HEK293 (cell line): ENCODE measurements around the gene KIAA0753.
A peak's percentile ranks its signal among the peaks of the same experiment; 100 is the strongest.

Source experiments
- CTCF ChIA-PET: fragments of 350-600 bp; formaldehyde crosslinking; extraction: SDS; loops from one replicate; lab custom pipeline; 2021; ENCODE audit warnings: antibody characterized with exemption; lab: Yijun Ruan, JAX
- POLR2A ChIA-PET: fragments of 300-600 bp; formaldehyde crosslinking; extraction: SDS; loops from one replicate; lab custom pipeline; 2020; ENCODE audit warnings: antibody characterized with exemption, inconsistent platforms; lab: Yijun Ruan, JAX
- H3K27ac ChIP-seq: fragments of 200-500 bp; sonication (Bioruptor generic); 2 replicates; pipeline ENCODE4 v1.5.1; 2014; ENCODE audit warnings: low read depth, low read length, control low read depth, inconsistent platforms; ENCODE audit errors: extremely low read depth
- H3K36me3 ChIP-seq, 2 experiments: fragments of 200-500 bp in 1 of 2; sonication (Bioruptor generic) in 1 of 2; 1 replicate in 1 of 2; 2 replicates in 1 of 2; pipeline ENCODE4 v1.5.1; 2014 to 2017; ENCODE audit warnings: inconsistent platforms in 2 of 2, low read length in 2 of 2; ENCODE audit not compliant: control insufficient read depth in 2 of 2, insufficient read depth in 1 of 2
- H3K4me1 ChIP-seq: fragments of 200-500 bp; sonication (Bioruptor generic); 2 replicates; pipeline ENCODE4 v1.5.1; 2014; ENCODE audit warnings: mild to moderate bottlenecking, low read length, inconsistent platforms; ENCODE audit not compliant: control insufficient read depth, insufficient read depth
- H3K4me3 ChIP-seq: 2 replicates; pipeline ENCODE4 v1.5.1; 2011; ENCODE audit warnings: low read depth, mild to moderate bottlenecking, control low read depth, low read length, moderate library complexity
- H3K9me3 ChIP-seq: fragments of 200-500 bp; sonication (Bioruptor generic); 2 replicates; pipeline ENCODE4 v1.5.1; 2014; ENCODE audit warnings: low read depth, low read length, inconsistent platforms; ENCODE audit not compliant: control insufficient read depth, insufficient read depth
- BCL11A ChIP-seq: fragments of 450-650 bp; formaldehyde crosslinking; IDR thresholded peaks from 2 replicates; pipeline ENCODE4 v1.5.1; 2016; ENCODE audit warnings: low read depth, missing biosample characterization, missing genetic modification characterization
- EGR2 ChIP-seq: fragments of 450-650 bp; formaldehyde crosslinking; IDR thresholded peaks from 2 replicates; pipeline ENCODE4 v1.5.1; 2016; ENCODE audit warnings: low read depth, missing biosample characterization, missing genetic modification characterization
- KLF7 ChIP-seq: fragments of 450-650 bp; formaldehyde crosslinking; IDR thresholded peaks from 2 replicates; pipeline ENCODE4 v1.5.1; 2016; ENCODE audit warnings: missing biosample characterization, missing genetic modification characterization, borderline replicate concordance
- REPIN1 ChIP-seq: fragments of 450-650 bp; formaldehyde crosslinking; IDR thresholded peaks from 2 replicates; pipeline ENCODE4 v1.5.1; 2017; ENCODE audit warnings: missing biosample characterization, missing genetic modification characterization, low read depth
- ZBTB1 ChIP-seq: fragments of 450-650 bp; formaldehyde crosslinking; IDR thresholded peaks from 2 replicates; pipeline ENCODE4 v1.5.1; 2016; ENCODE audit warnings: missing biosample characterization, missing genetic modification characterization
- ZBTB17 ChIP-seq: fragments of 450-650 bp; formaldehyde crosslinking; IDR thresholded peaks from 2 replicates; pipeline ENCODE4 v1.5.1; 2016; ENCODE audit warnings: missing biosample characterization, missing genetic modification characterization
- ZBTB20 ChIP-seq: fragments of 450-650 bp; formaldehyde crosslinking; IDR thresholded peaks from 2 replicates; pipeline ENCODE4 v1.5.1; 2016; ENCODE audit warnings: missing biosample characterization, missing genetic modification characterization
- ZBTB48 ChIP-seq: fragments of 450-650 bp; formaldehyde crosslinking; IDR thresholded peaks from 2 replicates; pipeline ENCODE4 v1.5.1; 2016; ENCODE audit warnings: missing biosample characterization, missing genetic modification characterization
- ZFHX2 ChIP-seq: fragments of 450-650 bp; formaldehyde crosslinking; conservative IDR thresholded peaks from 2 replicates; pipeline ENCODE4 v1.5.1; 2016; ENCODE audit warnings: missing biosample characterization, missing genetic modification characterization
- ZIC2 ChIP-seq: fragments of 450-650 bp; formaldehyde crosslinking; IDR thresholded peaks from 2 replicates; pipeline ENCODE4 v1.5.1; 2016; ENCODE audit warnings: missing biosample characterization, missing genetic modification characterization
- ZNF146 ChIP-seq: fragments of 450-650 bp; formaldehyde crosslinking; IDR thresholded peaks from 2 replicates; pipeline ENCODE4 v1.5.1; 2016; ENCODE audit warnings: missing biosample characterization, missing genetic modification characterization
- ZNF335 ChIP-seq: fragments of 450-650 bp; formaldehyde crosslinking; conservative IDR thresholded peaks from 2 replicates; pipeline ENCODE4 v1.5.1; 2016; ENCODE audit warnings: missing biosample characterization, missing genetic modification characterization
- ZNF391 ChIP-seq: fragments of 450-650 bp; formaldehyde crosslinking; IDR thresholded peaks from 2 replicates; pipeline ENCODE4 v1.5.1; 2016; ENCODE audit warnings: low read depth, missing biosample characterization, missing genetic modification characterization, borderline replicate concordance
- ZNF433 ChIP-seq: fragments of 450-650 bp; formaldehyde crosslinking; IDR thresholded peaks from 2 replicates; pipeline ENCODE4 v1.5.1; 2016; ENCODE audit warnings: missing biosample characterization, missing genetic modification characterization, low read depth
- ZNF596 ChIP-seq: fragments of 450-650 bp; IDR thresholded peaks from 2 replicates; pipeline ENCODE4 v1.5.0; 2018; ENCODE audit warnings: missing biosample characterization, mild to moderate bottlenecking, missing genetic modification characterization, moderate library complexity
- ZNF660 ChIP-seq: fragments of 450-650 bp; IDR thresholded peaks from 2 replicates; pipeline ENCODE4 v1.5.1; 2018; ENCODE audit warnings: missing biosample characterization, mild to moderate bottlenecking, missing genetic modification characterization
- ZNF664 ChIP-seq: fragments of 450-650 bp; formaldehyde crosslinking; IDR thresholded peaks from 2 replicates; pipeline ENCODE4 v1.5.1; 2016; ENCODE audit warnings: missing biosample characterization, missing genetic modification characterization
- TF ChIP-seq, protein P1 (sequence below): fragments of 450-650 bp; formaldehyde crosslinking; IDR thresholded peaks from 2 replicates; pipeline ENCODE4 v1.5.1; 2016; ENCODE audit warnings: missing biosample characterization, missing genetic modification characterization
- TF ChIP-seq, protein P2 (sequence below): fragments of 450-650 bp; formaldehyde crosslinking; IDR thresholded peaks from 2 replicates; pipeline ENCODE4 v1.5.1; 2016; ENCODE audit warnings: missing biosample characterization, missing genetic modification characterization
- TF ChIP-seq, protein P3 (sequence below): fragments of 450-650 bp; formaldehyde crosslinking; optimal IDR thresholded peaks from 2 replicates; pipeline ENCODE3; 2016; ENCODE audit warnings: missing biosample characterization, mild to moderate bottlenecking, missing genetic modification characterization

Gene KIAA0753

DNA sequence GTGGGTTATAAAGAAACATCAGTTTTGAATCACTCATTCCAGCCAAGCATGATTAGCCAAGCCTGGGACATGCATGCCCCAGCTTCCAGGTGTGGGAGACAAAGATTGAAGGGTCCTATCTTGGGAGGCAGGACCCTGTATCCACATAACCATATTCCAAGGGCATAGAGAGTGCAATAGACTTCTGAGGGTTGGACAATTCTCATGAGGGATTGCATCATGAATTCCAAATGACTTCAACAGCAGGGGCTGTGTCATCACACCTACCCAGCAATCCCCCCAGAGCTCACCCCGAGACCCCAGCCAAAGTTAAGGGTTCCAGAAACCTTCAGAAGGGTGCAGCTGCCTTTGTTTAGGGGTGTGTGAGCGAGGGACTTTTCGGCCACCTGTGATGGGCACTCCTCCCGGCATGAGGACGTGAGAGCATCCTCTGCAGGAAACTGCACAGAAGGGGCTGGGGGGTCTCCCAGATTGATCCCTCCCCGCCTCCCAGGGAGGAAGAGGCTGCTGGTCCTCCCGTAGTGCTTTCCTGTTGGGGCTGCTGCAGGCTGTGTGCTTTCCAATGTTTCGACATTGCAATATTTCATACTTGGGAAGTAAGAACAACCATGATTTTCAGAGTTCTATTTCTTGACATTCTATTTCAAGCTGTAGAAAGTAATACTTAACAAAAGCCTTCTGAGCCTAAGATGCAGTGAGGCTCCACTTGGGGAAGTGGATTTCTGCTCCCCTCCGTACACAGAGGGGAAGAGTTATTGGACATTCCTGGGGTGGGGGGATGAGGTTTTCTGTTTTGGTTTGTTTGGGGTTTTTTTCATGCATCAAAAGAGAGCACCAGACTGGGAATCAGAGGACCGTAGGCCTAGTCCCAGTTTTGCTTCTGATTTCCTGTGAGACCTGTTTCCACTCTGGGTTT lies 70.9 kb downstream of the KIAA0753 start:
- Histone ChIP-seq H3K4me1 (no peaks in the 10 kb centered on the region), H3K36me3 (peaks cover 0 to 5% of the 10 kb centered on the region in 2 experiments; a peak in 1 of 3 replicates), H3K9me3 (no peaks in the 10 kb centered on the region), H3K27ac (no peak overlapping the region), H3K4me3 (no peak overlapping the region)
- ChIA-PET CTCF (no interaction called here), POLR2A (no interaction called here)
- no peak for TF ChIP-seq ZNF146 (tag by site-specific recombination)
- peak; percentile 40; the same call in 1 of the 2 replicates for TF ChIP-seq ZIC2 (tag by site-specific recombination)
- TF ChIP-seq, all 188 proteins: peak for 1

DNA sequence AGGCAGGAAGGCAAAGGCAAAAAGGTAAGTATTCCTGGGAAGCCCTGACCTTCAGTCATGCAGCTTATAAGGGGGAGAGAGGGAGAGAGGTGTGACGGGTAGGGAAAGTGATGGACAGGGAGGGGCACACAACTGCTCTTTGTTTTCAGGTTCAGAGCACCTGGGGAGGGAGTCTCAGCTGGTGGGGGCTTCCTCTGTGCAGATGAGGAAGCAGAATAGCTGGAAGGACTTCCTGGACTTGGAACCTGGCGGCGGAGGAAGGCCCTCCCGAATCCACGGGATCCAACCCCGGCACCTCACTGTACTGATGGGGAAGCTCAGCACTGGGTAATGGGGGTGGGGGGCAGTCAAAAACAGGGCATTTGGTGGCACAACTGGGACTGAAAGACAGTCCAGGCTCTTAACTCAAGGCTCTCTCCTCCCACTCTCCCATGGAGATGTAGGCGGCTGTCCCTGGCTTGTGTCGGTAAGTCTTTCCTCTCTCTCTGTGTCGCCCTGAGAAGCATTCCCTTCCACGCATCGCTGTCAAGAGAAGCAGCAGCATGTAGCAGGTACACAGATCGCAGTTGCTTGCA lies 72.2 kb downstream of the KIAA0753 start:
- CTCF ChIA-PET, result no interaction called here
- Histone ChIP-seq H3K27ac (no peak overlapping the region), H3K4me1 (no peaks in the 10 kb centered on the region)

DNA sequence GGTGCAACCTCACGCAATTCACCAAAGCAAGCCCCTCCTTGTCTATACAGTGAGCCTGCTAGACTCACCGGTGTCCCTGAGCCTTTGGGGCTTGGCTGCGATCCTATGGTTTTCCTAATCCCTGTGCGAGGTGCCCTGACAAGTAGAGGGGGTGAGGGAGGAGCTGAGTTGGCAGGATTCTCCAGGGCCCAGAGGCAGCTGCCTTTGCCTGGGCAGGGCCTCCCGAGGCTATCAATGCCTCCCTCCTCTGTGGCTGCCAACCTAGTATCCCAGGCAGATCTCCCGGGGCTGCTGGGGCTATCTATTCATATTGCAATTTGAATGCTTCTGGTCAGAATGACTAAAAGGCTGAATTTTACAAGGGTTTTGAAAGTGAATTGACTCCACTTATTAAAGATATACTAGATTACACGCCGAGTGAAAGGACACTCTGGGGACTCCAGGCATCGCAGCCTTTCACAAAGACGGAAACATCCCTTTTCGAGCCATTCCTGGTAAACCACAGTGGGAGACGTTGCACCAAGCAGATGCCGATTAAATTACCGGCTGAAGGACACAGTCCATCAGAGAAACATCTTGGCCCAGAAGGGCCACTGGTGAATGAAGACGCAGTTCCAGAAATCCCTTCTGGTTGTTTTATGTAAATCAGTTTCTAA lies 72.9 kb downstream of the KIAA0753 start:
- Histone ChIP-seq H3K4me1 (no peaks in the 10 kb centered on the region), H3K9me3 (no peaks in the 10 kb centered on the region), H3K27ac (no peak overlapping the region), H3K4me3 (no peak overlapping the region)
- CTCF ChIA-PET, result no interaction called here
- peak; percentile 53 for TF ChIP-seq ZBTB20
- no peak for TF ChIP-seq REPIN1 (tag by site-specific recombination)
- no peak for TF ChIP-seq ZNF433 (tag by site-specific recombination)
- 0 out of 2 replicates have a peak, but pooled peaks have one; percentile 29 for TF ChIP-seq ZNF660 (tag by site-specific recombination)
- TF ChIP-seq ZBTB17 (tag by site-specific recombination), result peak; percentile 67; the same call in 1 of the 2 replicates
- 0 out of 2 replicates have a peak, but pooled peaks have one; percentile 35 for TF ChIP-seq ZBTB48 (tag by site-specific recombination)
- TF ChIP-seq, all 188 proteins: peak for 4
- POLR2A ChIA-PET, result no interaction called here
- no peaks in the 10 kb centered on the region for H3K36me3 ChIP-seq

More for the DNA sequence above, 72.2 kb downstream of the KIAA0753 start:
- TF ChIP-seq ZBTB1 (tag by site-specific recombination) (no peak), ZNF664 (tag by site-specific recombination) (no peak), BCL11A (tag by site-specific recombination) (no peak), ZNF596 (no peak), ZNF391 (no peak), KLF7 (no peak), EGR2 (tag by site-specific recombination) (0 out of 2 replicates have a peak, but pooled peaks have one; percentile 24), ZNF335 (no peak), ZFHX2 (tag by site-specific recombination) (peak; percentile 59)
- TF ChIP-seq, protein P1, sequence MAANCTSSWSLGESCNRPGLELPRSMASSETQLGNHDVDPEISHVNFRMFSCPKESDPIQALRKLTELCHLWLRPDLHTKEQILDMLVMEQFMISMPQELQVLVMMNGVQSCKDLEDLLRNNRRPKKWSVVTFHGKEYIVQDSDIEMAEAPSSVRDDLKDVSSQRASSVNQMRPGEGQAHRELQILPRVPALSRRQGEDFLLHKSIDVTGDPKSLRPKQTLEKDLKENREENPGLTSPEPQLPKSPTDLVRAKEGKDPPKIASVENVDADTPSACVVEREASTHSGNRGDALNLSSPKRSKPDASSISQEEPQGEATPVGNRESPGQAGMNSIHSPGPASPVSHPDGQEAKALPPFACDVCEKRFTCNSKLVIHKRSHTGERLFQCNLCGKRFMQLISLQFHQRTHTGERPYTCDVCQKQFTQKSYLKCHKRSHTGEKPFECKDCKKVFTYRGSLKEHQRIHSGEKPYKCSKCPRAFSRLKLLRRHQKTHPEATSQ (tag by site-specific recombination), result no peak
- TF ChIP-seq, protein P2, sequence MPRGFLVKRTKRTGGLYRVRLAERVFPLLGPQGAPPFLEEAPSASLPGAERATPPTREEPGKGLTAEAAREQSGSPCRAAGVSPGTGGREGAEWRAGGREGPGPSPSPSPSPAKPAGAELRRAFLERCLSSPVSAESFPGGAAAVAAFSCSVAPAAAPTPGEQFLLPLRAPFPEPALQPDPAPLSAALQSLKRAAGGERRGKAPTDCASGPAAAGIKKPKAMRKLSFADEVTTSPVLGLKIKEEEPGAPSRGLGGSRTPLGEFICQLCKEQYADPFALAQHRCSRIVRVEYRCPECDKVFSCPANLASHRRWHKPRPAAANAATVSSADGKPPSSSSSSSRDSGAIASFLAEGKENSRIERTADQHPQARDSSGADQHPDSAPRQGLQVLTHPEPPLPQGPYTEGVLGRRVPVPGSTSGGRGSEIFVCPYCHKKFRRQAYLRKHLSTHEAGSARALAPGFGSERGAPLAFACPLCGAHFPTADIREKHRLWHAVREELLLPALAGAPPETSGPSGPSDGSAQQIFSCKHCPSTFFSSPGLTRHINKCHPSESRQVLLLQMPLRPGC (tag by site-specific recombination), result no peak
- TF ChIP-seq, protein P3, sequence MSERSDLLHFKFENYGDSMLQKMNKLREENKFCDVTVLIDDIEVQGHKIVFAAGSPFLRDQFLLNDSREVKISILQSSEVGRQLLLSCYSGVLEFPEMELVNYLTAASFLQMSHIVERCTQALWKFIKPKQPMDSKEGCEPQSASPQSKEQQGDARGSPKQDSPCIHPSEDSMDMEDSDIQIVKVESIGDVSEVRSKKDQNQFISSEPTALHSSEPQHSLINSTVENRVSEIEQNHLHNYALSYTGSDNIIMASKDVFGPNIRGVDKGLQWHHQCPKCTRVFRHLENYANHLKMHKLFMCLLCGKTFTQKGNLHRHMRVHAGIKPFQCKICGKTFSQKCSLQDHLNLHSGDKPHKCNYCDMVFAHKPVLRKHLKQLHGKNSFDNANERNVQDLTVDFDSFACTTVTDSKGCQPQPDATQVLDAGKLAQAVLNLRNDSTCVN (tag by site-specific recombination), result no peak
- H3K4me3 ChIP-seq, result no peak overlapping the region
- H3K36me3 ChIP-seq, result no peaks in the 10 kb centered on the region
- H3K9me3 ChIP-seq, result no peaks in the 10 kb centered on the region
- POLR2A ChIA-PET, result no interaction called here
